SJSA1 (cell line): Measurements from ENCODE around the gene RASSF8. TPM values are rescaled to one million over a fixed set of nuclear protein-coding genes. Genes with fewer than 3 reads are reported as not detected.
A peak's percentile ranks its signal among the peaks of the same experiment; 100 is the strongest.

Experiments
- DNase-seq, 2 experiments: peaks; one replicate each; pipeline ENCODE4 v3.0.0-alpha.2; 2015 to 2020; ENCODE audit warnings: low spot score in 2 of 2, low read depth in 1 of 2
- H3K27ac ChIP-seq: fragments of 250-450 bp; sonication (Bioruptor Pico); 2 replicates; pipeline ENCODE4 v1.5.1; 2020; ENCODE audit warnings: mild to moderate bottlenecking, moderate library complexity
- H3K27me3 ChIP-seq: fragments of 250-450 bp; sonication (Bioruptor Pico); replicated peaks from 2 replicates; pipeline ENCODE4 v1.5.1; 2020; ENCODE audit warnings: mild to moderate bottlenecking, moderate library complexity
- H3K36me3 ChIP-seq: fragments of 250-450 bp; sonication (Bioruptor Pico); 2 replicates; pipeline ENCODE4 v1.5.1; 2020; ENCODE audit warnings: mild to moderate bottlenecking
- H3K4me1 ChIP-seq: fragments of 250-450 bp; sonication (Bioruptor Pico); replicated peaks from 2 replicates; pipeline ENCODE4 v1.6.1; 2021; ENCODE audit warnings: mild to moderate bottlenecking
- H3K4me3 ChIP-seq: fragments of 250-450 bp; sonication (Bioruptor Pico); 2 replicates; pipeline ENCODE4 v1.5.1; 2020; ENCODE audit warnings: mild to moderate bottlenecking
- H3K9me3 ChIP-seq: fragments of 250-450 bp; sonication (Bioruptor Pico); replicated peaks from 2 replicates; pipeline ENCODE4 v1.5.1; 2020; ENCODE audit warnings: mild to moderate bottlenecking
- total RNA-seq: library from RNA; depleted of rRNA; stranded (reverse); fragments of >200 nt; shearing (Covaris generic); gene quantifications from 2 replicates; pipeline ENCODE4 v1.2.3, GENCODE V29; 2014

RASSF8 gene
- total RNA-seq, 1 experiment from 2014 or later: 65.0 TPM

DNA sequence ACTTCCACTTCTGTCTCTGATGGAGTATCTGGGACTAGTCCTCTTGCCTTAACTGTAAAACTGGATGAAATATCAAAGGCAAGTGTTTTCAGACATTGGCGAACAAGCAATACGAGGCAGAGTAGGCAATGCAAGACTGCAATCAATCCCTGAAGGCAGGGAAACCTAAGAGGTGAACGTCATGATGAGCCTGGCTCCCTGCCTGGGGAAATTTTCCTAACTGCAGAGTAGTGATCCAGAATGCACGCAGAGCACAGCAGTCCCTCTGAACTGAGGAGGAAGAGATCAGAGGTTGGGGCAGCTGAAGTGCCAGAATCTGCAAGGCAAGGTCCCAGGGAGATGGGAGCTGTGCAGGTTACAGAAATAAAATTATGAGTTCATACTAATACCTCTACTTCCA, 147.9 kb downstream of the RASSF8 start:
- no peaks in the 10 kb centered on the region for H3K36me3 ChIP-seq
- H3K9me3 ChIP-seq: no peaks in the 10 kb centered on the region
- DNase-seq: no peak
- no peaks in the 10 kb centered on the region for H3K27me3 ChIP-seq
- H3K4me1 ChIP-seq: no peaks in the 10 kb centered on the region
- H3K27ac ChIP-seq: no peak overlapping the region
- no peak overlapping the region for H3K4me3 ChIP-seq

DNA sequence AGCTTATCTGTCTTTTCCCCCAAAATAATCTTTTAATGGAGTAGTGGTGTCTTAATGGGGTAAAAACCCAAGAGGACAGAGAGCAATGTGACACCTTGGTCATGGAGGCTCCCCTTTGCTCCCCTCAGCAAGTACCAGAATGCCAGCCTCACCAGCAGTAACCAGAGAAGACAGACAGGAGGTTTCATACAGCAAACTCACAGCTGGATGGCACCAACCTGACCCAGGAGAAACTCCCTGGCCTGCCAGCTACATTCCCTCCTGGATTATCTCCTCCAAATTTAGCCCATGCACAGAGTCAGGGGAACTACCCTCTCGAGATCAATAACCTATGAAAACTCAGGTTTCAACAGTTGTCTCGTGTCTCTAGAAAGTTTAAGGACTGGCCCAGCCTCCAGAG, 150.4 kb downstream of the RASSF8 start:
- no peak for DNase-seq
- Histone ChIP-seq H3K27me3 (no peaks in the 10 kb centered on the region), H3K4me1 (peaks cover 17% of the 10 kb centered on the region), H3K36me3 (no peaks in the 10 kb centered on the region), H3K4me3 (no peak overlapping the region), H3K27ac (no peak overlapping the region), H3K9me3 (no peaks in the 10 kb centered on the region)

DNA sequence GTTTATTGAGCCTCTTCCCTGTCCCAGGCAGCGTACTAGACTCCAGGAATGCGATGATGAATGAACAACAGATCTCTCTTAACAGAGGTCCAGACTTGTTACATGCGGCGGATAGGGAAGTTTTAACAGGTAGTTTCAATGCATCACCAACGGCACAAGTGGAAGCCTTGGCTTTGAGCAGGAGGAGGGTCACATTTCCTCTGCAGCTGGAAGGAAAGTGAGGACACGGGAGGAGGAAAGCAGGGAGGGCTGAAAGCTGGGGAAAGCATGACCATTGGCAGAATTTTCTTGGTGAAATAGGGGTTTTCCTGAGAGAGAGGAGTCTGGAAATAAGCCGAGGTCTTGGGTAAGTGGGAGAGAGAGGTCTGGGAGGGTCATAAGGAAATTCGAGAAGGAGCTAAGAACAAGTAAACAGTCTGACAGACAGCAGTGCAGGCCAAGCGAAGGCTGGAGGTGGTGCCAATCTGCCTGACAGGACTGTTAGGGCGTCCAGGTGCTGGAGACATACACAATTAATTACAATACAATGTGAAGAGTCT, 150.9 kb downstream of the RASSF8 start:
- no peaks in the 10 kb centered on the region for H3K9me3 ChIP-seq
- no peak overlapping the region for H3K27ac ChIP-seq
- DNase-seq: no peak
- H3K36me3 ChIP-seq: no peaks in the 10 kb centered on the region
- no peaks in the 10 kb centered on the region for H3K27me3 ChIP-seq
- peaks cover 18% of the 10 kb centered on the region for H3K4me1 ChIP-seq
- H3K4me3 ChIP-seq: no peak overlapping the region

DNA sequence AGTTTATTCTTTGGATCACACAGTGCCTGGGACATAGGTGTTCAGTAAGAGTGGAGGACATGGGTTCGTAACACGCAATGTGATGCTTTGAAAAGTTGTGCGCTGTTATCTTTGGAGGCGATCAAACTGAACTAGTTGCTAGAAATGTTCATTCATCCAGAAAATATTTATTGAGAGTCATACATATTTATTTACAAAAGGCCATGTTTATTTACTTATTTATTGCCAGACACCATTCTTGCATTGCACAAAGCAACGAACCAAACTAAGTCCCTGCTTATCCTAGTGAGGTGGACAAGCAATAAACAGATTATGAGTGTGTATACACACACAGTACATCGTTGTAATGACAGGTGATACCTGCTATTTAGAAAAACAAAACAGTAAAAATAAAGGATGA, 153.8 kb downstream of the RASSF8 start:
- Histone ChIP-seq H3K9me3 (no peaks in the 10 kb centered on the region), H3K4me1 (peaks cover 37% of the 10 kb centered on the region), H3K36me3 (no peaks in the 10 kb centered on the region), H3K4me3 (no peak overlapping the region), H3K27ac (no peak overlapping the region), H3K27me3 (no peaks in the 10 kb centered on the region)
- no peak for DNase-seq

DNA sequence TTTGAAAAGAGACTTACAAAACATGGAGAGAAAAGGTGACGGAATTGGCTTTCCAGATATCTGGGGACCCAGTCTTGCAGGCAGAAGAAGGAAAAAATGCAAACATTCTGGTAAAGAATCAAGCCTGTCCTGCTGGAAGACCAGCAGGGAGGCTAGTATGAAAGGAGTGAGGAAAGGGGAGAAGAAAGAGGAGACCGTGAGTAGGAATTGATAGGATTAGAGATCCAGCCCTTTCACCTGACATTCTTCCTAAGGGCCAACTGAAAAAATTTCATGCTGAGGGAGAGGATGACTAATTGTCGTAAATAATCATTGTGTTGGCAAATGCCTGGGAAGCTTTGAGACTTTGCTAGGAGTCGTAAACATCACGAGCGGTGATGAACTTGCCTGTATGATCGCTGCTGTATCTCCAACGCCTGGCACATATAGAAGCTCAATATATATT, 154.2 kb downstream of the RASSF8 start:
- Histone ChIP-seq H3K27ac (peak overlapping the region; percentile 82), H3K9me3 (no peaks in the 10 kb centered on the region), H3K27me3 (no peaks in the 10 kb centered on the region), H3K36me3 (no peaks in the 10 kb centered on the region), H3K4me1 (peaks cover 41% of the 10 kb centered on the region), H3K4me3 (no peak overlapping the region)
- peak; percentile 50 to 51 for DNase-seq

DNA sequence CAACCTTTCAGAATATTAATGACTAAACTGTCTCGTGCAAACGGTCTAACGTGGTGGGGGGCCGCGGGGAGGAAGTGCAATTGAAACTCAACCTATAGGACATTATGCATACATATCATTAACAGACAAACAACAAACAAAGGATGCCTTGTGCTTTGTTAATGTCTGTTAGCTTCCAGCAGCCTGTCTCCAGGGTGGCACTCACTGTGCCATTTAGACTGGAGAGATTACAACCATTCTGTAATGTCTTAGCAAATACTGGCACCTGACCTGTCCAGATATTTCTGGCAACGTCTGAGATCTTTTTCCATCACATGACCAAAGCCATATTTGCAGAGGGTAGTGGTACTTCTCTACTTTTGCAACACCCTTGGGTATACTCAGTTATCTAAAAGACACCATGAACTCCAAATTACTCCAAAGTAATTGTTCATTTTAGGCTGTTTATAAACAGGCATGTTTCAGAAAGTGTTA, 154.7 kb downstream of the RASSF8 start:
- peaks cover 4% of the 10 kb centered on the region for H3K36me3 ChIP-seq
- H3K4me1 ChIP-seq: peaks cover 41% of the 10 kb centered on the region
- H3K9me3 ChIP-seq: no peaks in the 10 kb centered on the region
- DNase-seq: no peak
- H3K27ac ChIP-seq: peak overlapping the region; percentile 82
- H3K4me3 ChIP-seq: peak overlapping the region; percentile 38
- H3K27me3 ChIP-seq: no peaks in the 10 kb centered on the region

DNA sequence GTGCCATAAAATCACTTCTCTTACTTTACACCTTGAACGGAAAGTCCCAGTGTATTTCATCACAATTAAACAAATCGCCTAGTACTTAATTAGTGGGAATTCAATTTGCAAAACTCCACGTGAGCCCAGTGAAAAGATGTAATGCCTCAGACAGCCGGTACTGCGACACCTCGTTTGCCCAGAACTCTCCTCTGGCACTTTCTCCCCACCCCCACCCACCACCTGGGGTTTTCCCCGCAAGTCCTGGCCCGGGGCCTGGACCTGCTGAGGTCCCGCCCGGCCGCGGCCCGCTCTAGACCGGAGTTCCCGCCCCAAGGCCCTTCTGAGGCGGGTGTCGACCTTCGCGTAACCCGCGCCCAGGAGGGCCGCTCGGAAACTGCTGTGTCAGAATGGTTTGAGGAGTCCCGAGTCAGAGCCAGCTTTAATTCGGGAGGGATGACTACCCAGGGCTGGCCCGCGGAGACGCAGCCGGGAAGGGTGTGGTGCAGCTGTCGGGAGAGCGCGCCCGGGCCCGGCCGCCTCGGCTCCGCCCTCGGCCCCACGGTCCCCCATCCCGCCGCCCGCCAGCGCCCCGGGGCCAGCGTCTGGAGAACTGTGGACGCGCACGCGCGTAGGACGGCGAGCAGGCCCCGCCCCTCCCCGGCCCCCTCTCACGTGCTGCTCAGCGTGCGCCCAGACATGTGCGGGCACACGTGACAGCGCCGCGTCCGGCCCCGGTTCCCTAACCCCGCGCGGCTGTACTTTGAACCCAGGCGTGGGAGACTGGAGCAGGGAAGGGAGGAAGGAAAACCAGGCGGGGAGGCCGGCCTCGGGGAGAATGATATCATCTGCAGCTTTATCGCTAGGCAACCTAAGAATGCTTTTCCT, 155.6 kb downstream of the RASSF8 start:
- Histone ChIP-seq H3K9me3 (no peaks in the 10 kb centered on the region), H3K4me3 (peak overlapping the region; percentile 38), H3K27me3 (no peaks in the 10 kb centered on the region), H3K36me3 (peaks cover 10% of the 10 kb centered on the region), H3K27ac (peak overlapping the region; percentile 82), H3K4me1 (peaks cover 42% of the 10 kb centered on the region)
- DNase-seq: peak; percentile 94 to 96

DNA sequence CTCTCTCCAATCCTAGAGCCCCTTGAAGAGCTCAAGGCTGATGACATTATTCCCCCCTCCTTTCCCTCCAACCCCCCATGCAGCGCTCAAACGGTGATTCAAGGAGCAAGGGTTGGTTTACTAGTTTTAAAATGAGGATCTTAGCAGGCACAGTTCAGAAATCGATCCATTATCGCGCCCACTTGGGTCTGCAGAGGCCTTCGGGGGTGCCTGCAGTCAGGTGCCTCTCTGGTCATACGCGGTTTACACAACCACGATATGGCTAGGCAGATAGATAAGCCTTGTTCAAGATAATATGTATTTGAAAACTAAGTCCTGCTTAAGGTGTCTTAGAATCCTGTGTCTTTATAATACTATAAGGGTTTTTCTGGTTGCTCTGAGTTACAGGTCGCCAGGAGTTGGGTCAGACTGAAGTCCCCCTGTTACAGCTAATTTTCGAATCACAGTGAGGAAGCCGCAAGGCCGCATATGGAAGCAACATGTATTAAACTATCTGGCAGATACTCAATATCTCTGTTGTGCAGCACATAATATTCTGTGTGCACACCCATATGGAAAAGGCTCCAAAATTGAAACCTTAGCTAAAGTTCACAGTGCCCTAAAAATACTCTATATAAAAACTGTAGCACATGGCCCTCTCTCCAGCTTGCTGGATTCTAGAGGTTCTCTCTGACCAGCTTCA, 156.4 kb downstream of the RASSF8 start:
- H3K4me1 ChIP-seq: peaks cover 49% of the 10 kb centered on the region
- peak overlapping the region; percentile 38 for H3K4me3 ChIP-seq
- H3K36me3 ChIP-seq: peaks cover 15% of the 10 kb centered on the region
- H3K9me3 ChIP-seq: no peaks in the 10 kb centered on the region
- no peaks in the 10 kb centered on the region for H3K27me3 ChIP-seq
- DNase-seq: no peak
- H3K27ac ChIP-seq: peak overlapping the region; percentile 82

DNA sequence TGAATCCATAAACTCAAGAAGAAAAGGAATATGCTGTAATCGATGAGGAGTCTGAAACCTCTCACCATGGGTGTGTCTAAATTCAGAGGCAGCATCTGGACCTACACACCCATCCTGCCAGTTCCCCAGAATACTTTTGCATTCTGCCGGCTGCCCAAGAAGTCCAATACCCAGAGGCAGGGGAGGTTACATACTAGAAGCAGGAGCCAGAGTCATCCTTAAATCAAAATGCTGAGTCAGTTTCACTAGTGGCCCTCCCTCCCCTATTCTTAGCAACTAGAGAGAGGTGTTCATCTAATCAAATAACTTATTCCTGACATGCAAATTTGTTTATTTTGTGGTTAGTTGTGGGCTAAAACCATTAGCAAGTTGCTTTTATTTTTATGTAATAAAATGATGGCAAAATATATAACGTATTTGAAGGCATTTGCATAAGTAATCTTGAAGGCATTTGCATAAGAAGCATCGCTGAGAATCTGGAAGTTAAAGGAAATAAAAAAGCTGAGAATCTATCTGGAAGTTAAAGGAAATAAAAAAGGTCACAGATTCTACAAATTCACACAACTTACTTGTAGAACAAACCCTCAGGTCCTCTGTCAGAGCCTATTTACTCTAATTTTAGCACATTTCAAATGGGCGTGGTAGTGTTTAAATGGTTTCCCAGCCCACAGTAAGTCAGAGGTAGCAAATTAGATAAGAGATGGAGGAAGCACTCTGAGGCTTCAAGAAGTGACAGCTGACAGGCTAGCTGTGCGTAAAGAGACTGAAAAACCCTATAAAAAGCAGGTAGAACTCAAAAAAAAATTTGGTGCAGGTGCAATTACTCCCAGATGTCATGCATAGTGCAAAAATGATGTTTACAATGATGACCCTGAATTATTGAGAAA, 158.6 kb downstream of the RASSF8 start:
- H3K27ac ChIP-seq: no peak overlapping the region
- peaks cover 59% of the 10 kb centered on the region for H3K4me1 ChIP-seq
- H3K9me3 ChIP-seq: no peaks in the 10 kb centered on the region
- no peak overlapping the region for H3K4me3 ChIP-seq
- no peaks in the 10 kb centered on the region for H3K27me3 ChIP-seq
- H3K36me3 ChIP-seq: peaks cover 37% of the 10 kb centered on the region
- DNase-seq: no peak

DNA sequence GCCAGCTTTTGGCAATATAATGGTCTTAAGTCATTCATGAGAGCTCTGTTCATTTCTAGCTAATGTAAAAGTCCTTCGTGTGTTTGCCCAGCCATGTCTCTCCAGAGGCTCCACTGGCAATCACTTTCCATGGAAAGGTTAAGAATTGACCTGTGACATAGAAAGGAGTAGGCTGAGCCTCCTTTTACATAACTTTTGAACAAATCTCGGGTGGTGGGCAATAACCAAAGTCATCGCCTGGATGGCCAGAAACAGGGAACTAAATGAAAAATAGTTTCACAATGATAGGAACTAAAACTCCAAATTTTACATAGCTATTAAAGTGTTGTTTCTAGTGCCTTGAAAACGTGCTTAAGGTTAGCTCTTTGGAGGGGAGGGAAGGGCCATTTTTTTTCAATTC, 159.8 kb downstream of the RASSF8 start:
- H3K9me3 ChIP-seq: no peaks in the 10 kb centered on the region
- H3K4me1 ChIP-seq: peaks cover 48% of the 10 kb centered on the region
- H3K36me3 ChIP-seq: peaks cover 50% of the 10 kb centered on the region
- no peaks in the 10 kb centered on the region for H3K27me3 ChIP-seq
- no peak overlapping the region for H3K27ac ChIP-seq
- H3K4me3 ChIP-seq: no peak overlapping the region
- no peak for DNase-seq

DNA sequence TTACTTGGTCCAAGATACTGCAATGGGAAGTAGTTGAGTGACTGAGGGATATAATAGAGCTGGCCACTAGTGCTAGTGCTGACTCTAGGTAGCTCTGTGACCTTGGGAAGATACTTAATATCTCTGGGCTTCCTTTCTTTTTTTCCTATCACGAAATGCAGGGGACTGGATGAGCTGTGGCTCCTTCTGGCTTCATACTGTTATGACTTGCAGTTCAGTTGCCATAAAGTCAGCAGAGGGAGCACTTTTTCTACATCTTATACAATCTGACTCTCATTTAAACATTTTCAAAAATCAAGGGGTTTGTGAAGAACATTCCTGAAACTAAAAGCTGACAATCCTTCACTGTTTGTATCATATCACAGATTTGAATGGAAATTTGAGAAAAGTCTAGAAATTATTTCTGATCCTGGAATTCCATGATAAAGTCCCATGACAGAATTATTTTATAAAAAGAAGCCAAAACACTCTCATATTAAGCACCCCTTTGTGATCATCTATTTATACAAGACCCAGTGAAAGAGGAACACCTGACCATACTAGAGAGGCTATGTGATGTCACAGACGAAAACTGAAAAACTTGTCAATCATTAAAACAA, 161.0 kb downstream of the RASSF8 start:
- no peaks in the 10 kb centered on the region for H3K27me3 ChIP-seq

DNA sequence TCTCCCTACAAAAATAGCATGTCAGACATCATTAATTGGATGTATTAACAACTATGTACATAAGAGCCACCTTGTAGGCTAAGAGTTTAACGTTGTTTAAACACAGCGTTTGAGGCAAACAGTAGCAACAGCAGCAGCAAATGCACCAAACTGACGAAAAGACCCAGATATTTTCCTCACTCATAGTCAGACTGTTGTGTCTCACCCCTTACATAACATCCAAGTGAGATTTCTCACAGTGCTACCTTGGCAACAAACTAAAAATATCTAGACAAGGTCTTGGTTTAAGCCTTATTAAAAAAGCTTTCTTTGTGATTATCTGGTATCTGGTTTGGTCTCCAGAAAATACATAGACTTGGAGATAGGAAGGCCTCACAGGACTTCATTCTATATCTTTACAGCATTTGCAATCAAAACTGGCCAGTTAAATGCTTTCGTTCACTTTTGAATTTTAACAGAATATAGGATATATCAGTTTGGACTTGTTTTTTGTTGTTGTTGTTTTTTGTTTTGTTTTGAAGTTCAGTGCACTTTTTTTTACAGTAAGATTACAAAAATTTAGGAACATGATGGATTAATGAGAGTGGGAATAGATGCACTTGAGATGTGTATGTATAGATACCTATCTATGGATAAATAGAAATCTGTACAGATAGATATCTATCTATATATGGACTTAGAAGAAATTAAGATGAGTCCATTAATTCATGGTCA, 162.2 kb downstream of the RASSF8 start:
- DNase-seq: peak in 1 of 2 experiments; percentile 53

More for the DNA sequence above, 161.0 kb downstream of the RASSF8 start:
- Histone ChIP-seq H3K36me3 (peaks cover 57% of the 10 kb centered on the region), H3K9me3 (no peaks in the 10 kb centered on the region), H3K4me3 (no peak overlapping the region), H3K4me1 (peaks cover 41% of the 10 kb centered on the region), H3K27ac (peak overlapping the region; percentile 90)
- peak in 1 of 2 experiments; percentile 75 for DNase-seq

More for the DNA sequence above, 162.2 kb downstream of the RASSF8 start:
- Histone ChIP-seq H3K36me3 (peaks cover 59% of the 10 kb centered on the region), H3K27ac (peak overlapping the region; percentile 90), H3K9me3 (no peaks in the 10 kb centered on the region), H3K4me1 (peaks cover 30% of the 10 kb centered on the region), H3K27me3 (no peaks in the 10 kb centered on the region), H3K4me3 (peak overlapping the region; percentile 56)
